ENCODE results near the gene PITPNC1. TPM values are rescaled to one million over a fixed set of nuclear protein-coding genes. Genes with fewer than 3 reads are reported as not detected.

PITPNC1 gene
- total RNA-seq, 1 donor from 2014 or later, result 28.7 TPM

DNA sequence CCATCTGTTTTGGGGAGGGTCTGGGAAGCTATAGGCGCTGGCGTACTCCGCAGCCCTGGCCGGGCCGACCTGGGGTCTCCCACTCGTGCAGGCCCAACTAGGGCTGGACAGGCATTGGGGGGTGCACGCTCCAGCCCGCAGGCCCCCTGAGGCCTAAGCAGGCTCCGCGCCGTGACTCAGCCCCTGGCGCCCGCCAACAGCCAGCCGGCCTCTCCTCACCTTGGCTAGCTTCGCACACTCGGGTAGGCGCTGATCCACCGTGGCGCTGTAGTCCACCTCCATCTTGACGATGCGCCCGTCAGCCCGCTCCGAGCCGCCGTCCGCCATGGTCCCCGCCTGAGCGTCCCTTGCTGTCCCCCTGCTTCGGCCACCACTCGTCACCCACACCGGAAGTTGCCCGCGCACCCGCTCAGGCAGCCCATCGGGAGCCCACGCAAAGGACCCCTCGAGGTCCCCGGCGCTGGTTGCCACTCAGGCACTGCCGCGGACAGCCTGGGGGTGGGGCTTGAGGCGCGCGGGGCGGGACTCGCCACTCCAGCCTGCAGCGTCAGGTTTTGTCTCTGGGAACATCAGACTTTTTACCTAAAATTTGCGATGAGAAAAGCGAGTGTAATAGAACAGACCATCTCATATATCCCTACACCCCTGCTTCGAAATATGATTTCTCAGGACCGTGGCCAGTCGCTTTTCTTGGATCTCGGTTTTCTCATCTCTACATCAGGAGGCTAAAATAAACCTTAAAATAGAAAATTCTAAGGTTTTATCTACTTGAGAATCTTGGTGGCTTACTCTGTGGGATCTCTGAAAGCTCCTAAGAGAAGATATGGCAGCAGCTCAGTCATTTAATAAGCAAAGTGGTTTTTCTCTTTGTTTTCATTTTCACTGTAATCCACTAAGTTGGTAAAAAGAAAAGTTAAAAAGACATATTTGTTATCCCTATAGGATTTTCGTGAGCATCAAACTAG lies 10.6 kb upstream of the PITPNC1 start, which contains the start of gene PSMD12:
Gene PSMD12, minus strand, starts transcription at position 385 of the 965 bp plus-strand sequence. Its CDS starts 58 bp downstream, at position 327.
- H3K36me3 ChIP-seq (ENCODE audit: control insufficient read depth, insufficient read depth, low read length), result no peaks in the 10 kb centered on the region
- H3K4me3 ChIP-seq (ENCODE audit: low read depth, low read length), result peak within 1 kb of the TSS; percentile 99
- FAIRE-seq (no peak), DNase-seq (ENCODE audit: low read depth) (peak; percentile 62)
- TF ChIP-seq, protein P1, sequence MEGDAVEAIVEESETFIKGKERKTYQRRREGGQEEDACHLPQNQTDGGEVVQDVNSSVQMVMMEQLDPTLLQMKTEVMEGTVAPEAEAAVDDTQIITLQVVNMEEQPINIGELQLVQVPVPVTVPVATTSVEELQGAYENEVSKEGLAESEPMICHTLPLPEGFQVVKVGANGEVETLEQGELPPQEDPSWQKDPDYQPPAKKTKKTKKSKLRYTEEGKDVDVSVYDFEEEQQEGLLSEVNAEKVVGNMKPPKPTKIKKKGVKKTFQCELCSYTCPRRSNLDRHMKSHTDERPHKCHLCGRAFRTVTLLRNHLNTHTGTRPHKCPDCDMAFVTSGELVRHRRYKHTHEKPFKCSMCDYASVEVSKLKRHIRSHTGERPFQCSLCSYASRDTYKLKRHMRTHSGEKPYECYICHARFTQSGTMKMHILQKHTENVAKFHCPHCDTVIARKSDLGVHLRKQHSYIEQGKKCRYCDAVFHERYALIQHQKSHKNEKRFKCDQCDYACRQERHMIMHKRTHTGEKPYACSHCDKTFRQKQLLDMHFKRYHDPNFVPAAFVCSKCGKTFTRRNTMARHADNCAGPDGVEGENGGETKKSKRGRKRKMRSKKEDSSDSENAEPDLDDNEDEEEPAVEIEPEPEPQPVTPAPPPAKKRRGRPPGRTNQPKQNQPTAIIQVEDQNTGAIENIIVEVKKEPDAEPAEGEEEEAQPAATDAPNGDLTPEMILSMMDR (IDR thresholded peaks at IDR 0.05; ENCODE audit: insufficient read depth, low read length, severe bottlenecking), result peak; percentile 14
- no peaks in the 10 kb centered on the region for H3K27me3 ChIP-seq (ENCODE audit: control insufficient read depth, insufficient read depth, low read length)

DNA sequence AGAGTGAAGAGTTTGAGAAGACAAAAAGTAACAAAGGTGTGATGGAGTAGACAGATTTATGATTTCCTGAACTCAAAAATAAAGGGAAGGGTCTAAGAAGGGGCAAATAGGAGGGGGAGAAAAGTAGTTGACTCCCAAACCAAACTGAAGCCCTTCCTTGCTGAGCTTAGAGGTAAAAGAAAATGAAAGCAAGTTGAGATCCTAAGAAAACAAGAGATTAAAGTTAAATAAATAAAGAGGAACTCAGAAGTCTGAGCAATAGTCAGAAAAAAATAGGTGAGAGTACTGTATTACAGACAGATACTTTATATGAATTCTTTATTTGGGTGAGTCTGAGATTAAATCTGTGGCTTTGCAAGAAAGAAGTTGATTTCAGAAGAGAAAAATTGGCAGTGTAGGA lies 7.4 kb upstream of the PITPNC1 start:
- Histone ChIP-seq H3K4me3 (ENCODE audit: low read depth, low read length) (no peak overlapping the region), H3K36me3 (ENCODE audit: control insufficient read depth, insufficient read depth, low read length) (no peaks in the 10 kb centered on the region), H3K27me3 (ENCODE audit: control insufficient read depth, insufficient read depth, low read length) (no peaks in the 10 kb centered on the region)
- no peak for DNase-seq (ENCODE audit: low read depth)
- TF ChIP-seq, protein P1 (IDR thresholded peaks at IDR 0.05; ENCODE audit: insufficient read depth, low read length, severe bottlenecking), result no peak
- FAIRE-seq, result no peak

DNA sequence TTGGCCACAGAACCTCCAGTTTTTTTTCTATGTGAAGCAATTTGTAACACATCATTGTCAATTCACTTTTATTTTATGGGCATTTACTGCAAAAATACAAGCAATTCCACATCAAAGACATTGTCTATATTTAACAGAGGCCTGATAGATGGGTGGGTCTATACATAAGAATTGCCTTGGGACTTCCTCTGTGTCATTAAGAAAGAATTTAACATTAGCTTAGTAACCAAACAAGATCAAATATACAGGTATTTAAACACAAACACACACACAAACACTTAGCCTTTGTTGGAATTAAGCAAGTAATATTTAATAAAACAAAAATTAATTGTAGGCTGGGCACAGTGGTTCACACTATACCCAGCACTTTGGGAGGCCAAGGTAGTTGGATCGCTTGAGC lies 4.3 kb upstream of the PITPNC1 start:
- H3K27me3 ChIP-seq (ENCODE audit: control insufficient read depth, insufficient read depth, low read length), result no peaks in the 10 kb centered on the region
- no peaks in the 10 kb centered on the region for H3K36me3 ChIP-seq (ENCODE audit: control insufficient read depth, insufficient read depth, low read length)
- peak; percentile 66 for DNase-seq (ENCODE audit: low read depth)
- no peak overlapping the region for H3K4me3 ChIP-seq (ENCODE audit: low read depth, low read length)
- no peak for FAIRE-seq
- TF ChIP-seq, protein P1 (IDR thresholded peaks at IDR 0.05; ENCODE audit: insufficient read depth, low read length, severe bottlenecking), result no peak

DNA sequence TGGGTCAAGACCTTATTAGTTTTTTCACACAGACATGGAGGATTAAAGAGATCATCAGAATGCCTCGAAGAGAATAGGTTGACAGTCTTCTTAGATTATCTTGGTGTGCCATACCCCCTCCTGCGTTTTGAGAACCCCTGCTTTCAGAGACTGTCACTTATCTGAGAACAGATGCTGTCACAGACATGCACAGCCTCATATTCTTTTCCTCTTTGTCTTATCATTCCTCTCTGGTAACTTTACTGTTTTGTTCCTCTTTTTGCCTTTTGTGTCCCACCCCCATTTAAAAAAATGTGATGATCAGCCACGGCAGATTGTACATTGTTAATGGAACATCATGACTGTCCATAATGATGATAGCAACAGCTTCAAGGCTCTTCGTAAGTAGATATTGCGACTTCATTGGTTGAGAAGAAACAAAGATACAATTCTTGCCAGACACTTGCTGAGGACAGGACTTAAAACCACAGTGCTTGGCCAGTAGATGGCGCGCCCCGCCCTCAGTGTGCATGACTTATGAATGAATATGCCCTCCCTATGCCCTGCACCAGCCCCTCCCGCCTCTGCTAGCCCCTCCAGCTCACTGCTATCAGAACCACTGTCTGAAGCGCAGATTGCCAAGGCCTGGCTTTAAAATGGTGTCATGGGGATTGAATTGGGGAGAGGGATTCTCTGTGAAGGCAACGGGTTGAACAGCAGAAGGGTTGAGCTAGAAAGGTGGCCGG lies 2.6 kb upstream of the PITPNC1 start:
- FAIRE-seq (peak; percentile 50), DNase-seq (ENCODE audit: low read depth) (peak; percentile 66)
- Histone ChIP-seq H3K36me3 (ENCODE audit: control insufficient read depth, insufficient read depth, low read length) (no peaks in the 10 kb centered on the region), H3K27me3 (ENCODE audit: control insufficient read depth, insufficient read depth, low read length) (no peaks in the 10 kb centered on the region), H3K4me3 (ENCODE audit: low read depth, low read length) (no peak overlapping the region)
- TF ChIP-seq, protein P1 (IDR thresholded peaks at IDR 0.05; ENCODE audit: insufficient read depth, low read length, severe bottlenecking), result peak; percentile 91

DNA sequence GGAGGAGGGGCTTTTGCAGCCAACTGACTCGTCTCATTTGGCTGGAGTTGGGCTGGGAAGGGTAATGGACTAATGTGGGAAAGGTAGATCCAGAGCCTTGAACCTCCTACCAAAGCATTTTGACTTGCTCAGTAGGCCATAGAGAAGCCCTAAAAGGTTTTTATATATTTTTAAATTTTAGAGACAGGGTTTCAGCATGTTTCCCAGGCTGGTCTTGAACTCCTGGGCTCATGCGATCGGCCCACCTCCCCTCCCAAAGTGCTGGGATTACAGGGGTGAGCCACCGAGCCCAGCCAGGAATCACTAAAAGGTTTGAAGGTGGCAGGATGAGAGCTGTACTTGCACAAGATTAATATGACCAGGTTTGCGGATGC lies 2.0 kb upstream of the PITPNC1 start:
- Histone ChIP-seq H3K4me3 (ENCODE audit: low read depth, low read length) (no peak overlapping the region), H3K36me3 (ENCODE audit: control insufficient read depth, insufficient read depth, low read length) (no peaks in the 10 kb centered on the region), H3K27me3 (ENCODE audit: control insufficient read depth, insufficient read depth, low read length) (no peaks in the 10 kb centered on the region)
- no peak for FAIRE-seq
- DNase-seq (ENCODE audit: low read depth), result no peak
- TF ChIP-seq, protein P1 (IDR thresholded peaks at IDR 0.05; ENCODE audit: insufficient read depth, low read length, severe bottlenecking), result no peak
